Esophagus squamous epithelium (tissue), 5 donors: ENCODE measurements around the gene PMFBP1. TPM values are rescaled to one million over a fixed set of nuclear protein-coding genes. Genes with fewer than 3 reads are reported as not detected.

Experiments
- DNase-seq: peaks from one replicate; lab custom pipeline; 2025; lab: John Stamatoyannopoulos, UW
- H3K27ac ChIP-seq, 4 donors: fragments of 200-600 bp; sonication (generic); one replicate each; pipeline ENCODE4 v1.5.1; 2016 to 2019; ENCODE audit warnings: mild to moderate bottlenecking in 1 of 4
- H3K27me3 ChIP-seq, 4 donors: fragments of 200-600 bp; sonication (generic); 1 replicate in 3 of 4; 2 replicates in 1 of 4; pipeline versions ENCODE4 v1.5.1 to v1.6.0; 2017 to 2021; ENCODE audit warnings: antibody characterized with exemption in 1 of 4
- H3K36me3 ChIP-seq, 3 donors: fragments of 200-600 bp; sonication (generic); one replicate each; pipeline ENCODE4 v1.5.1; 2016 to 2019
- H3K4me1 ChIP-seq, 3 donors: fragments of 200-600 bp; sonication (generic); one replicate each; pipeline ENCODE4 v1.5.1; 2017 to 2019
- H3K4me3 ChIP-seq, 4 donors: fragments of 200-600 bp; sonication (generic); 1 replicate in 3 of 4; 2 replicates in 1 of 4; pipeline ENCODE4 v1.5.1; 2016 to 2019; ENCODE audit warnings: mild to moderate bottlenecking in 2 of 4, moderate library complexity in 1 of 4
- H3K9me3 ChIP-seq, 3 donors: fragments of 200-600 bp; sonication (generic); one replicate each; pipeline ENCODE4 v1.5.1; 2016 to 2019
- POLR2A ChIP-seq, 4 donors: fragments of 450-650 bp; IDR thresholded peaks; one replicate each; pipeline ENCODE4 v1.6.1; 2017; ENCODE audit warnings: antibody characterized with exemption in 4 of 4, mild to moderate bottlenecking in 4 of 4, moderate library complexity in 3 of 4
- WGBS, 2 donors: methylation state at CpG; one replicate each; pipeline ENCODE4 v1.1.5; 2018; 5-methylcytosine and 5-hydroxymethylcytosine counted together
- intact Hi-C: fragments of 100-400 bp; cut with DNase I; formaldehyde crosslinking; loops from one replicate; pipeline ENCODE4 v1.15.0; 2022
- total RNA-seq, 4 donors: library from RNA; depleted of rRNA; stranded (reverse); fragments of >200 nt; gene quantifications; one replicate each; pipeline ENCODE4 v1.1.0, GENCODE V29; 2016
- TF ChIP-seq, protein P1 (sequence below), 6 experiments: fragments of 450-650 bp in 4 of 6; fragments of 200-600 bp in 2 of 6; sonication (generic) in 2 of 6; IDR thresholded peaks; one replicate each; pipeline ENCODE4 v1.5.1; 2016 to 2019; ENCODE audit warnings: antibody characterized with exemption in 6 of 6, mild to moderate bottlenecking in 4 of 6, moderate library complexity in 4 of 6
- donor health status: DM: yes; HTN: yes; CAD: no.

PMFBP1 gene
- total RNA-seq, 4 donors from 2014 or later, result 1.1 to 2.0 (median 1.4) TPM

- no peaks in the 10 kb centered on the region for H3K27me3 ChIP-seq
- H3K4me1 ChIP-seq, result peaks cover 0 to 24% (median 13%) of the 10 kb centered on the region in 3 donors
- DNase-seq, result no peak
- no peak overlapping the region for H3K4me3 ChIP-seq
- TF ChIP-seq, protein P1, sequence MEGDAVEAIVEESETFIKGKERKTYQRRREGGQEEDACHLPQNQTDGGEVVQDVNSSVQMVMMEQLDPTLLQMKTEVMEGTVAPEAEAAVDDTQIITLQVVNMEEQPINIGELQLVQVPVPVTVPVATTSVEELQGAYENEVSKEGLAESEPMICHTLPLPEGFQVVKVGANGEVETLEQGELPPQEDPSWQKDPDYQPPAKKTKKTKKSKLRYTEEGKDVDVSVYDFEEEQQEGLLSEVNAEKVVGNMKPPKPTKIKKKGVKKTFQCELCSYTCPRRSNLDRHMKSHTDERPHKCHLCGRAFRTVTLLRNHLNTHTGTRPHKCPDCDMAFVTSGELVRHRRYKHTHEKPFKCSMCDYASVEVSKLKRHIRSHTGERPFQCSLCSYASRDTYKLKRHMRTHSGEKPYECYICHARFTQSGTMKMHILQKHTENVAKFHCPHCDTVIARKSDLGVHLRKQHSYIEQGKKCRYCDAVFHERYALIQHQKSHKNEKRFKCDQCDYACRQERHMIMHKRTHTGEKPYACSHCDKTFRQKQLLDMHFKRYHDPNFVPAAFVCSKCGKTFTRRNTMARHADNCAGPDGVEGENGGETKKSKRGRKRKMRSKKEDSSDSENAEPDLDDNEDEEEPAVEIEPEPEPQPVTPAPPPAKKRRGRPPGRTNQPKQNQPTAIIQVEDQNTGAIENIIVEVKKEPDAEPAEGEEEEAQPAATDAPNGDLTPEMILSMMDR (IDR thresholded peaks at IDR 0.05), result no peak
- no peak for TF ChIP-seq POLR2A (IDR thresholded peaks at IDR 0.05)
- intact Hi-C loops, result no loop called here
- 64 to 71% methylated on average over 10 of the region's 10 CpGs for WGBS, 2 donors
- H3K9me3 ChIP-seq, result no peaks in the 10 kb centered on the region
- H3K27ac ChIP-seq, result no peak overlapping the region
- H3K36me3 ChIP-seq, result no peaks in the 10 kb centered on the region
Observed at GRCh38 chr16:72198771-72199201, 26.8 kb upstream of the PMFBP1 start.

DNA sequence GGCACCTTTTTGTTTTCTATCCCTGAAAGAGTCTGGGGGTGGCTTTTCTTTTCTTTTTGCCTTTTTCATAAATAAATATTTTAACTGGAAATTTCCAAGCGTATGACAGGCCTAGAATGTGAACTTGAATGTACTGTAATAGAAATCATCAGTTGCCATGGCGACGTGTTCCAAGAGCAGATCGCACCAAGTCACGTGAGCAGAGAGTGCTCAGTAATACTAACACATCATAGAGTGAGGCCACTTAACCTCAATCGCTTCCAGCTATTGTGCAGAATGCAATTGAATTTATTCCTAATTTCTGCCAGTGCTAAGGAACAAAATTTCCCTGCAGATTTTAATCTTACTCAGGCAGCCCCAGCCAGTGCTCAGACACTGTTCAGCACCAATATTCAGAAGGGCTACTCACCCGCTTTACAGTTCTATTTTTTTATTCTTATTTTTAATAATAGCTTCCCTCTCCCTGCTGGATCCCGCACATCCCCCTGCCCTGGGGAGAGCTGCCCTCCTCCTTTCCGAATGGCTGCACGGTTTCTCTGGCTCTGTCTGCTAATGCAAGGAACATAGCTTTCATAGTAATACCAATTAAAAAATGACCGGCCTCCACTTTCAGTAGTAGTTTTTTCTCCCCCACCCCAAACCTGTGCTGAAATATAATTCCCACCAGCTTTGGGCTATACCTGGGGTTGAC is 26.2 kb upstream of the PMFBP1 start:
- Histone ChIP-seq H3K9me3 (no peaks in the 10 kb centered on the region), H3K4me1 (peaks cover 0 to 18% (median 7%) of the 10 kb centered on the region in 3 donors), H3K27me3 (no peaks in the 10 kb centered on the region), H3K27ac (no peak overlapping the region), H3K4me3 (no peak overlapping the region), H3K36me3 (no peaks in the 10 kb centered on the region)
- TF ChIP-seq, protein P1 (IDR thresholded peaks at IDR 0.05), result no peak
- TF ChIP-seq POLR2A (IDR thresholded peaks at IDR 0.05), result no peak
- no peak for DNase-seq
- intact Hi-C loops, result no loop called here
- 57 to 64% methylated on average over 11 of the region's 11 CpGs for WGBS, 2 donors

DNA sequence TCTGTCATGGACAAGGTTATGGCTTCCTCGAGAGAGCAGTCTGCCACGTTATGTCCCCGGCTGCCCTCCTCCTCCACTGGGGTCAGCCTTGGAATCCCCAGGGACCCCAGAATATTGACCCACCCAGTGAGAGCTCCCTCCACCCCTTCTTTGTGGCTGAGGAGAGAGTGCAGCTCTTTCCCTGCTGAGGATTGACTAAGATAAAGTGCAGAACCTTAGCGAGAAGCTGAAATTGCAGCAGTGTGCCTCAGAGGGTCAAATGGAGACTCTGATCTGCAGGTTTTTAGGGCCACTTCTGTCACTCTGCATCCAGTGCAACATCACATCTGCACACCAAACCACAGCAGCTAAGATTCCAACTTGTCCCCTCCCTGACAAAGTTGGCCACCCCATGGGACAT is 25.6 kb upstream of the PMFBP1 start:
- Histone ChIP-seq H3K4me3 (no peak overlapping the region), H3K4me1 (peaks cover 0 to 12% (median under 1%) of the 10 kb centered on the region in 3 donors), H3K9me3 (no peaks in the 10 kb centered on the region), H3K27me3 (no peaks in the 10 kb centered on the region), H3K36me3 (no peaks in the 10 kb centered on the region), H3K27ac (no peak overlapping the region)
- 66 to 68% methylated on average over 4 of the region's 4 CpGs for WGBS, 2 donors
- DNase-seq, result no peak
- intact Hi-C loops, result no loop called here
- TF ChIP-seq, protein P1 (IDR thresholded peaks at IDR 0.05), result no peak
- no peak for TF ChIP-seq POLR2A (IDR thresholded peaks at IDR 0.05)

DNA sequence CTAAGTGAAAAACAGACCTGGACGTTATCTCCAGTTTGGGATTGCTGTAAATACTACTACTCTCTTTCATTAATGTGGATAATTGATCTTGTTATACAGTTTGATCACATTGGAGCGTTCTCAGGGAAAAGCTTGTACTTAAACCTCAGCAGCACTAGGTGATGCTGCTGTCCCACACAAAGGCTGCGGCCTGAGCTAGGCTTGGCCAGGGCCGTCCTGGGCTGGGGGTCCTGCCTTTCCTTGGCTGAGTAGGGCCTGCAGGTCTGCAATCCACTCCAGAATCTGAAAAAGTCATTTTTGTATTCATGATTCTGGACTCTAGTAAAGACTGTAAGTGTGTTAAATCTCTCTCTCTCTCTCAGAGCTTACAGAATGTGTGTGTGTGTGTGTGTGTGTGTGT is 23.7 kb upstream of the PMFBP1 start:
- Histone ChIP-seq H3K4me3 (no peak overlapping the region), H3K9me3 (no peaks in the 10 kb centered on the region), H3K27me3 (no peaks in the 10 kb centered on the region), H3K27ac (no peak overlapping the region), H3K36me3 (no peaks in the 10 kb centered on the region), H3K4me1 (no peaks in the 10 kb centered on the region)
- TF ChIP-seq, protein P1 (IDR thresholded peaks at IDR 0.05), result no peak
- no peak for TF ChIP-seq POLR2A (IDR thresholded peaks at IDR 0.05)
- intact Hi-C loops, result no loop called here
- 75 to 79% methylated on average over 4 of the region's 4 CpGs for WGBS, 2 donors
- DNase-seq, result no peak

DNA sequence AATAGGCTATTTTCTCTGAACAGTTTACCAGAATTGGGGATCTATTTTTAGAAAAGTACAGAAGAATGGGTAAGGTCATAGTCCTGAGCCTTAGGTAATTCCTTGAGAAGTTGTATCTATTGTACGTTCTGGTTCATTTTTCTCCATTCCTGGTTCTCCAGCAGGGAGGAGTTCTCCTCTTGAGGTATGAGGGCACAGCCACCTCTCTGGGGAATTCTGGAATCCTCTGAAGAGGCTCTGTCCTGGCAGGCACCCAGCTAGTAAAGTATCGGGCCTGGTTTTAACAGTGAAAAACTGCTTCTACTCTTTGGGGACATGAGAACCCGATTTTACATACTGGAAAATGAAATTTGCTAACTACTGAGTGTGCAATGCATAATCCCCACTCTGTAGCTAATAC is 19.6 kb upstream of the PMFBP1 start:
- WGBS, 2 donors, result 62 to 87% methylated on average over 3 of the region's 3 CpGs
- no peak overlapping the region for H3K27ac ChIP-seq
- H3K9me3 ChIP-seq, result peaks cover 0 to 5% (median 0%) of the 10 kb centered on the region in 3 donors
- no peaks in the 10 kb centered on the region for H3K36me3 ChIP-seq
- H3K27me3 ChIP-seq, result no peaks in the 10 kb centered on the region
- H3K4me3 ChIP-seq, result no peak overlapping the region
- no peaks in the 10 kb centered on the region for H3K4me1 ChIP-seq
- intact Hi-C loops, result no loop called here
- TF ChIP-seq, protein P1 (IDR thresholded peaks at IDR 0.05), result no peak
- no peak for TF ChIP-seq POLR2A (IDR thresholded peaks at IDR 0.05)
- no peak for DNase-seq
